SIG-M5 (cell line): Measurements from ENCODE around the gene SEC61B.
A peak's percentile ranks its signal among the peaks of the same experiment; 100 is the strongest.

Source experiments
- DNase-seq: peaks from one replicate; lab custom pipeline; 2025; lab: John Stamatoyannopoulos, UW

SEC61B gene

DNA sequence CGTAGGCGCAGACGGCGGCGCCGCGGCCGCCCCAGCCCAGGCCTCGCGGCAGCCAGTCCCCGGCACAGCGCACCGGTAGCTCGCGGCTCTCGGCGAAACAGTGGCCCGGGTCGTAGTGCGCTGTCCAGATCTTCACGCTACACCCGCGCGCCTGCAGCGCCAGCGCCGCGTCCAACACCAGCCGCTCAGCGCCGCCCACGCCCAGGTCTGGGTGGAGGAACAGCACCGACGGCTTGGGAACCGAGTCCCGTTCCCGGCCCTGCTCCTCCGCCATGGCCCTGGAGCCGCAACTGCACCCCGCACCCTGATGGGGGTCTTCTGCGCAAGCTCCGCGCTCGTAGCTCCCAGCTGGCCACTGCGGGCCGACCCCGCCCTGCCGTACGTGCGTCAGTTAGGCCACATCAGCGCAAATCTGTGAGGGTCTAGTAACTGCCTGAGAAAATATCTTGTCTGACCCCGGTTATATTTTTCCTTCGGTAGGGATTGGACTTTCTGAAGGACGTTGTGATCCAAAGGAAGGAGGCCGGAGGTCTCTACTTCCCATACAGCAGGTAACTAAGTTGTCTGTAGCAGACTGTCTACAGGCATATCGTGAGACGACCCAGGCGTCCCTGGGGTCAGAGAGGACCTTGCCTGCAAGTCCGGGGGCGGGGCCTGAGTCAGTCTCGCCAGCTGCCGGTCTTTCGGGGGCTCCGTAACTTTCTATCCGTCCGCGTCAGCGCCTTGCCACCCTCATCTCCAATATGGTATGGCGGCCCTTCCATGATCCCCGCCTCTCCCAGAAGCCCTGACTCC lies at the start of gene SEC61B, which contains the start of gene ALG2:
Gene SEC61B (plus strand): TSS at position 662 of the 795 bp plus-strand sequence. CDS start 82 bp downstream, at position 744.
Gene ALG2 (minus strand): TSS at position 322 of the 795 bp plus-strand sequence. CDS start 48 bp downstream, at position 274.
- DNase-seq, result peak; percentile 63

- no peak for DNase-seq
Measured at GRCh38 chr9:99173570-99174504, 48.2 kb upstream of the SEC61B start.

GRCh38 chr9:99176527-99177013 lies 45.5 kb upstream of the SEC61B start:
- DNase-seq, result no peak

DNA sequence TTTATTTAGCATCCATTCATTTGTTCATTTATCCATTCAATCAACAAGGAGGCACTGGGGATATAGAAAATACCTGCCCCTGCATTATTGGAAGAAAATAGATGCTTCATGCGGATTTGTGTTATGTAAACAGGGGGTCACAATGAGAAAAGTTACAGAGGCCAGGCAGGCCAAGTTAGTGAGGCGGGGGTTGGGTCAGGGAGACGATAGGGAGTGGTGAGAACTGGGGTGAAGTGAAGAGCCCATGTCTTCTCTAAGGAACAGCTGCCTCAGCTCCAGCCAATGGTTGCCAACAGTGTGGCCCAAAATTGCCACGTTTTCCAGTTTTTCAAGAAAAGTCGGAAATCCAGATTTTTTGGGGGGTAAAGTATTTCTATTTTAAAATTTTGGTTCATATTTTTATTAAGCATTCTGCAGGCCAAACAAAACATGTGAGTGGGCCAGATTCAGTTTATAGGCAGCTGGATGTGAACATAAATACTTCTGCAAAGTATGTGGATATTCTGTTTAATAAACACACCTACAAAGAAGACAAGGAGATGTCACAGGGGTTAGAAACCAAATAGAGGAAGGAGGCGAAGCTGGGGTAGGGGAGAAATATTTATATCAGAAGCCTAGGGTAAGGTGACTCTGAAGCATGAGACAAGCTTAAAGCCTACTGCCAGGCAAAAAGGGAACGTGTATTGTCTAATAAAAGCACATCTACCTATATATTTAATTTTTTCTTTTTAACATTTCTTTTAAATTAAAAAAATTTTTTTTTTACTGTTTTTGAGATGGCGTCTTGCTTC lies 44.3 kb upstream of the SEC61B start:
- DNase-seq, result no peak

GRCh38 chr9:99178912-99179872 lies 42.9 kb upstream of the SEC61B start:
- no peak for DNase-seq

DNA sequence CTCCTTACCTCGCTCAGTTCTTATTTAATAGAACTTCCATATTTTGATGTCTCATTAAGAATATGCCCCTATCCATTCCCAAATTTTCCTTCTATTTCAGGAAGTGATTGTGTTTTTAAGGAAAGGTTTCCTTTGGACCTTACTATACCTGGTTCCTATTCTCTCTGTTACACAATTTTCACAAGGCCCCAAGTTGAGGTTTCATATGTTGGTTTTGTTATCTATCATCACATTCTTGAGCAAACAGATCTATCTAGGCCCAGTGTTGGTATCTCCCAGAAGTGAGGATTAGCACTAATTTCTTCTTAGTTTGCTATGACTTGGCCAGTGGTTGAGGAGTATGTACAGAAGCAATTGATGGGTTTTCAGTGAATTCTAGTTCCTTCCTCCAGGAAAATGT lies 41.9 kb upstream of the SEC61B start:
- DNase-seq, result no peak

DNA sequence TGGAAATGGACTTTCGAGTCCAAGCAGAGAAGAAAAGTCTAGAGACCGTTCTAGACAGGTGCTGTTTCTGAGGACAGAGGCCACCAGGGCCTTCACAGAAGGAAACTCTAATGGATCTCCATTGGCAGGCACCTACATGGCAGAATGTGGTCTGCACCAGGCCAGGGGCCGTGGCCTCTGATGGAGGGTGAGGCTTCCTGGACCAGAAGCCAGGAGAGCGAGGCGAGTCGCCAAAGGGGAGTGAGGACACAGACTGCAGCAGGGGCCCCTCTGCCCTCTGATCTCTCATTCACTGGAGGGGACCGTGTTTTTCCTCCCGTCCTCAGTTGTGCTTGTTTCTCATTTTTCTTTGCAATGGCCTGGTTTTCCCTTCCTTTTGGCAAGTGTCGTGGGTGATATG lies 41.4 kb upstream of the SEC61B start:
- DNase-seq, result no peak

DNA sequence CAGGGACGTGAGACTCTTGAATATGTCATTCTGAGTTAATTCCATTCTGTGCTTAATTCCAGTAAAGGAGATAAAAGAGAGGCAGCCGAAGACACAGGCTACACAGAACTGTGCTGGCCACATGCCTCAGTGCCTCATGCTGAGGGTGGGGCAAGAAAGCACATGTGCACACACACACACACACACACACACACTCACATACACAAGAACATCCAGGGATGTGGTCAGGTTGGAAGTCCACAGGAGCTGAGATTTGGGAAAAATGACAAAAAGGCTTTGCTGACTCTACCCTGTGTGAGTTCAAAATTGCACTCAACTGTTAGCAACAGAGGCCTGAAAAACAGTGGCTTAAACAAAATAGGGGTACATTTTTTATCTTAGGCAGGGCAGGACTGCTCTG lies 40.9 kb upstream of the SEC61B start:
- no peak for DNase-seq

- no peak for DNase-seq
Measured at GRCh38 chr9:99181621-99182020, 40.5 kb upstream of the SEC61B start.

DNA sequence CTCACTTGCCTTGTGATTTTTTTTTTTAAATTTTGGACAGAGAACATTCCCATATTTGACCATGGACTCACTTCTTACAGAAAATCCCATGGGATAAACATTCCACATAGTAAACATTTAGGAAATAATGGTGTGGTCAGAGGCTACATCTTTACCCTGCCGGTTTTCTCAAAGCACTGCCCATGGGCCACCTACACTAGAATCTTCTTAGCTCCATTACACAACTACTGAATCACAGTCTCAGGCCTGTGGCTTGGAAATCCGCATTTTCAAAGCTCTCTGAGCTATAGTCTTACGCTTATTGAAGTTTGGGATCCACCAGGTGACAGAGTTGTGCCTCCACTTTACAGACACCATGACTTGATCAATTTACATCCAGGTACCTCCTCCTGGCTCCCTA lies 39.7 kb upstream of the SEC61B start:
- no peak for DNase-seq

- no peak for DNase-seq
Measured at GRCh38 chr9:99183616-99184015, 38.5 kb upstream of the SEC61B start.

GRCh38 chr9:99184110-99184474 lies 38.0 kb upstream of the SEC61B start:
- no peak for DNase-seq

GRCh38 chr9:99184475-99185347 lies 37.4 kb upstream of the SEC61B start:
- no peak for DNase-seq

GRCh38 chr9:99185348-99185632 lies 36.8 kb upstream of the SEC61B start:
- DNase-seq, result no peak

- no peak for DNase-seq
Measured at GRCh38 chr9:99185934-99186333, 36.1 kb upstream of the SEC61B start.

DNA sequence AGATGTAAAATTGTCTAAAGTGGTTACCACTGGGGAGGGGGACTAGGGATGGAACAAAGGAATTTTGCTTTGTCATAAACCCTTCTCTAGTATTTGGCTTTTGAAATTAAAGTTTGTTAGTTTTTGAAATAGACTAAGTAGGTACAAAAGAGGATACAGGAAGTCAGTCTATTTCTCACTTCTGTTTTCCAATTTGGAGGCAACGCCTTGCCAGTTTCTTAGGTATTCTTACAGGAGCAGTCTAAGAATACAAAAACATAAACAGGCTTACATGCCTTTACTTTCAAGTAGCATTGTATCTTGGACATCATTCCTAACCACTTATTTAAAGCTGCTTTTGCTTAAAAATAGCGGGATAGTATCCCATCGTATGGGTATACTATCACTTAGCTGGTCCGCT lies 34.8 kb upstream of the SEC61B start:
- DNase-seq, result no peak

GRCh38 chr9:99189186-99189585 lies 32.9 kb upstream of the SEC61B start:
- no peak for DNase-seq

DNA sequence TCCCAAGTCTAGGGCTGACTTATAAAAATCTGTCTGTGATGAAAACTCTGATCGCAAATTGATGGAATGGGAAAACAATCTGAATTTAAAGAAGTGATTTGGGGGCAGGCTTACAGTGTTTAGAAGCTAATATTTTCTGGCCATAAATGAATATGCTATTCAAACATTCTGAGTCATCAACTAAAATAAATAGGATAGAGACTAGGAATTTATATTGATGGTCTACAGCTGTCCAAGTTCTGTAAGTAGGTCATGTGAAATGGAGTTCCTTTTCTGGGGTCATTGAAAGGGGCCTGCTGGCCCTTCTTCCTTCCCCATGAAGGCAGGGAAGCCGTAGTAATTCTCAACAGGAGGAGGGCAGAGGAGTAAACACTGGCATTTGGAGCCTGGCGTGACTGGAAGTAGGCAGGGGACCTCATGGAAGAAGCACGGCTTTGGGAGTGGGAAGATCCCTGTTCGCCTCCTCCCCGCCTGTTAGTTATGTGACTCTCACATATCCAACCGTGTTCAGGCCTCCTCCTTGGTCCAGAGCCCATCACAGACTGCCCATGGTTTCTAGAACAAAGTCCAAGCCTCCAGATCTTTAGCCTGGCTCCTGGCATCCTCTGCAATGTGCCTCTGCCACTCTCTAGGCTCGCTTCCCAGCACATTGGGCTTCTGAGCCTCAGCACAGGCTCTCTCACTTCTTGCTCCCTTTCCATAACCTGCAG lies 32.0 kb upstream of the SEC61B start:
- no peak for DNase-seq

DNA sequence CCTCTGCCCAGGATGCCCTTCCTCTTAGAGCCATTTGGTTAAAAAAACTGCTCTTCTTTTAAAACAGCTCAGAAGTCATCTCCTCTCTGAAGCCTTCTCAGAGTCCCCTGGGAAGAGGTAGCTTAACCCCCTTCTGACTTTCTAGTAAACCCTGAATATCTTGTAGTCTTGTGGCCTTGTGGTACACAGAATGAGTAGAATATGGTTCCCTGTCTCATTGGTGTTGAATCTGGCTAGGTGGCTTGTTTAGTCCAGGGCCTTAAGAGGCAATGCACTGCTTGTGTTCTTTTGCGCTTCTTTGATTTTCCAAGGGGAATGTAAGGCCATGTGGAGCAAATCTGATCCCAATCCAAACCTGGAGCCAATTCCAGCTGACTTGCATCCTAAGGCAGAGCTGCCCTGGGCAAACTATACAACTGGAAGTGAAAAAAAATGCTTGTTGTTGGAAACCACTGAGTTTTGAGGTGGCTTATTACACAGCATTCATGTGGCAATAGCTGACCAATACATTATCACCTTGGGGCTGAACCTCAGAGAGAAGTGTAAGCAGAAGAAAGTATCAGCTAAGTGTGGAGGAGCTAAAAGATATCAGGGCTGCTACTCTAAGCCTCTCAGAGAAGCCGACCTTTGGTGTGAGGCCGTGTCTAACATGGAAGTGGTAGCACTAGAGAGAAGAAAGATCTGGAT lies 31.3 kb upstream of the SEC61B start:
- DNase-seq, result no peak
